ENCODE data around the gene CRYBG3.

Gene CRYBG3

GRCh38 chr3:97949110-97949485 is 127.3 kb downstream of the CRYBG3 start:
- DNase-seq = no peak

GRCh38 chr3:97949743-97950142 is 127.9 kb downstream of the CRYBG3 start:
- DNase-seq = no peak

GRCh38 chr3:97950360-97950759 is 128.5 kb downstream of the CRYBG3 start:
- DNase-seq = no peak

GRCh38 chr3:97952280-97952679 is 130.5 kb downstream of the CRYBG3 start:
- no peak for DNase-seq

GRCh38 chr3:97952872-97953271 is 131.1 kb downstream of the CRYBG3 start:
- DNase-seq = no peak

GRCh38 chr3:97954228-97954827 is 132.5 kb downstream of the CRYBG3 start:
- no peak for DNase-seq

- no peak for DNase-seq
Observed at GRCh38 chr3:97956051-97956450, 134.2 kb downstream of the CRYBG3 start.

GRCh38 chr3:97957617-97958311 is 136.0 kb downstream of the CRYBG3 start:
- DNase-seq = peak; percentile 36

- no peak for DNase-seq
Observed at GRCh38 chr3:97958396-97958795, 136.6 kb downstream of the CRYBG3 start.

- DNase-seq = no peak
Observed at GRCh38 chr3:97958796-97959195, 137.0 kb downstream of the CRYBG3 start.

- DNase-seq = no peak
Observed at GRCh38 chr3:97959872-97960271, 138.1 kb downstream of the CRYBG3 start.

- no peak for DNase-seq
Observed at GRCh38 chr3:97960551-97960950, 138.7 kb downstream of the CRYBG3 start.

GRCh38 chr3:97960993-97961766 is 139.4 kb downstream of the CRYBG3 start:
- DNase-seq = no peak

- DNase-seq = no peak
Observed at GRCh38 chr3:97967966-97968365, 146.2 kb downstream of the CRYBG3 start.

- DNase-seq = no peak
Observed at GRCh38 chr3:97968376-97968775, 146.6 kb downstream of the CRYBG3 start.

GRCh38 chr3:97969541-97969940 is 147.7 kb downstream of the CRYBG3 start:
- no peak for DNase-seq

- no peak for DNase-seq
Observed at GRCh38 chr3:97970156-97970555, 148.3 kb downstream of the CRYBG3 start.

- no peak for DNase-seq
Observed at GRCh38 chr3:97970956-97971620, 149.3 kb downstream of the CRYBG3 start.

GRCh38 chr3:97971679-97972567 is 150.1 kb downstream of the CRYBG3 start, which contains the start of gene RIOX2:
RIOX2 (minus strand) TSS chr3:97972431; CDS start chr3:97967593, 4,838 bp downstream.
- DNase-seq = peak; percentile 58

GRCh38 chr3:97972976-97973375 is 151.2 kb downstream of the CRYBG3 start:
- no peak for DNase-seq

GRCh38 chr3:97974996-97975395 is 153.2 kb downstream of the CRYBG3 start:
- DNase-seq = no peak

GRCh38 chr3:97975466-97975865 is 153.7 kb downstream of the CRYBG3 start:
- DNase-seq = no peak

All from NCI-H345 (cell line).